ENCODE data around the gene THEM5. TPM values are rescaled to one million over a fixed set of nuclear protein-coding genes. Genes with fewer than 3 reads are reported as not detected.

Gene THEM5
- total RNA-seq, 1 experiment from 2014 or later: not detected

- no peak overlapping the region for H3K9ac ChIP-seq (ENCODE audit: low read length)
- H3K79me2 ChIP-seq (ENCODE audit: insufficient read depth, low read length): no peaks in the 10 kb centered on the region
- no peak overlapping the region for H3K27ac ChIP-seq (ENCODE audit: low read depth, low read length)
- POLR2A ChIA-PET: no interaction called here
- RAD21 ChIA-PET (ENCODE audit: low non-redundant PET in 1 of 2, low total read pairs in 2 of 2, uncharacterized antibody in 2 of 2, unreplicated experiment in 2 of 2): no interaction called here
- DNase-seq (ENCODE audit: low read depth, low spot score) (no peak), ATAC-seq (no peak)
- TF ChIP-seq, protein P1, sequence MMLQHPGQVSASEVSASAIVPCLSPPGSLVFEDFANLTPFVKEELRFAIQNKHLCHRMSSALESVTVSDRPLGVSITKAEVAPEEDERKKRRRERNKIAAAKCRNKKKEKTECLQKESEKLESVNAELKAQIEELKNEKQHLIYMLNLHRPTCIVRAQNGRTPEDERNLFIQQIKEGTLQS (IDR thresholded peaks at IDR 0.05): no peak
- TF ChIP-seq FOSL1 (IDR thresholded peaks at IDR 0.05; ENCODE audit: low read depth) (no peak), SP1 (IDR thresholded peaks at IDR 0.05; ENCODE audit: low read depth) (no peak), CEBPB (IDR thresholded peaks at IDR 0.05; ENCODE audit: low read depth) (no peak), SIN3A (IDR thresholded peaks at IDR 0.05; ENCODE audit: low read depth) (no peak), EZH2 (IDR thresholded peaks at IDR 0.05) (no peak), POLR2A (IDR thresholded peaks at IDR 0.05; ENCODE audit: borderline replicate concordance, extremely low read depth, insufficient read depth, insufficient read length) (no peak)
- TF ChIP-seq, protein P2, sequence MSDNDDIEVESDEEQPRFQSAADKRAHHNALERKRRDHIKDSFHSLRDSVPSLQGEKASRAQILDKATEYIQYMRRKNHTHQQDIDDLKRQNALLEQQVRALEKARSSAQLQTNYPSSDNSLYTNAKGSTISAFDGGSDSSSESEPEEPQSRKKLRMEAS (IDR thresholded peaks at IDR 0.05): no peak
- no peaks in the 10 kb centered on the region for H3K9me2 ChIP-seq (ENCODE audit: insufficient read depth)
- no peaks in the 10 kb centered on the region for H3K36me3 ChIP-seq (ENCODE audit: control insufficient read depth in 1 of 2, insufficient read depth in 2 of 2, low read length in 2 of 2)
- no TSS peak for BruUV-seq (replicated peaks)
- H3K9me3 ChIP-seq (ENCODE audit: control insufficient read depth in 1 of 2, insufficient read depth in 1 of 2, low read depth in 1 of 2, low read length in 2 of 2): no peaks in the 10 kb centered on the region
- H2AFZ ChIP-seq (ENCODE audit: low read depth, low read length, poor library complexity, severe bottlenecking): no peak overlapping the region
- no peaks in the 10 kb centered on the region for H3K27me3 ChIP-seq (ENCODE audit: insufficient read depth, low read length)
- no peak overlapping the region for H3K4me2 ChIP-seq (ENCODE audit: low read length)
- CTCF ChIA-PET: no interaction called here
- H4K20me1 ChIP-seq (ENCODE audit: insufficient read depth): no peaks in the 10 kb centered on the region
- no peak overlapping the region for H3K4me3 ChIP-seq (replicated peaks in 1 of 2; ENCODE audit: low read depth in 1 of 2, low read length in 2 of 2)
- no peaks in the 10 kb centered on the region for H3K4me1 ChIP-seq (ENCODE audit: control insufficient read depth in 1 of 2, insufficient read depth in 2 of 2, low read length in 2 of 2)
- intact Hi-C loops (cut with micrococcal nuclease): no loop called here
Measured at GRCh38 chr1:151859891-151860293, 6.4 kb upstream of the THEM5 start.

GRCh38 chr1:151858886-151859665, 5.6 kb upstream of the THEM5 start:
- POLR2A ChIA-PET: no interaction called here

More at GRCh38 chr1:151858886-151859665, 5.6 kb upstream of the THEM5 start:
- no peak overlapping the region for H2AFZ ChIP-seq (ENCODE audit: low read depth, low read length, poor library complexity, severe bottlenecking)
- CTCF ChIA-PET: no interaction called here
- H3K27me3 ChIP-seq (ENCODE audit: insufficient read depth, low read length): no peaks in the 10 kb centered on the region
- TF ChIP-seq, protein P1 (IDR thresholded peaks at IDR 0.05): no peak
- no peak for TF ChIP-seq ZNF274 (IDR thresholded peaks at IDR 0.05; ENCODE audit: low read depth, low read length)
- no peak for TF ChIP-seq SP1 (IDR thresholded peaks at IDR 0.05; ENCODE audit: low read depth)
- TF ChIP-seq JUND (IDR thresholded peaks at IDR 0.05): no peak
- TF ChIP-seq POLR2AphosphoS5 (IDR thresholded peaks at IDR 0.05; ENCODE audit: low read depth, low read length): no peak
- no peak for TF ChIP-seq EZH2 (IDR thresholded peaks at IDR 0.05)
- no peak for TF ChIP-seq SIN3A (IDR thresholded peaks at IDR 0.05; ENCODE audit: low read depth)
- no peak for TF ChIP-seq ZFX (IDR thresholded peaks at IDR 0.05)
- TF ChIP-seq ELF1 (IDR thresholded peaks at IDR 0.05; ENCODE audit: borderline replicate concordance, low read depth): no peak
- TF ChIP-seq TCF7L2 (IDR thresholded peaks at IDR 0.05; ENCODE audit: borderline replicate concordance, extremely low read depth, insufficient read depth, insufficient read length): no peak
- TF ChIP-seq FOSL1 (IDR thresholded peaks at IDR 0.05; ENCODE audit: low read depth): no peak
- TF ChIP-seq POLR2A (IDR thresholded peaks at IDR 0.05; ENCODE audit: borderline replicate concordance, extremely low read depth, insufficient read depth, insufficient read length): no peak
- H4K20me1 ChIP-seq (ENCODE audit: insufficient read depth): no peaks in the 10 kb centered on the region
- H3K9ac ChIP-seq (ENCODE audit: low read length): no peak overlapping the region
- H3K4me2 ChIP-seq (ENCODE audit: low read length): no peak overlapping the region
- H3K4me3 ChIP-seq (replicated peaks in 1 of 2; ENCODE audit: low read depth in 1 of 2, low read length in 2 of 2): no peak overlapping the region
- DNase-seq (ENCODE audit: low read depth, low spot score) (no peak), ATAC-seq (no peak)
- RAD21 ChIA-PET (ENCODE audit: low non-redundant PET in 1 of 2, low total read pairs in 2 of 2, uncharacterized antibody in 2 of 2, unreplicated experiment in 2 of 2): no interaction called here
- intact Hi-C loops (cut with micrococcal nuclease): no loop called here
- H3K79me2 ChIP-seq (ENCODE audit: insufficient read depth, low read length): no peaks in the 10 kb centered on the region
- no peaks in the 10 kb centered on the region for H3K4me1 ChIP-seq (ENCODE audit: control insufficient read depth in 1 of 2, insufficient read depth in 2 of 2, low read length in 2 of 2)
- H3K9me2 ChIP-seq (ENCODE audit: insufficient read depth): no peaks in the 10 kb centered on the region
- BruUV-seq (replicated peaks): no TSS peak
- H3K36me3 ChIP-seq (ENCODE audit: control insufficient read depth in 1 of 2, insufficient read depth in 2 of 2, low read length in 2 of 2): no peaks in the 10 kb centered on the region
- no peak overlapping the region for H3K27ac ChIP-seq (ENCODE audit: low read depth, low read length)
- no peaks in the 10 kb centered on the region for H3K9me3 ChIP-seq (ENCODE audit: control insufficient read depth in 1 of 2, insufficient read depth in 1 of 2, low read depth in 1 of 2, low read length in 2 of 2)
